Stimulated activated CD4-positive, alpha-beta T cell treated with anti-CD3 and anti-CD28 coated beads, Interleukin-2, amount 100 ng/mL, for 48 hours (primary cell): Measurements from ENCODE around the gene RPL19.

Experiments
- DNase-seq, 2 donors: peaks; one replicate each; pipeline ENCODE4 v3.0.0-alpha.2; 2020

The RPL19 gene

DNA sequence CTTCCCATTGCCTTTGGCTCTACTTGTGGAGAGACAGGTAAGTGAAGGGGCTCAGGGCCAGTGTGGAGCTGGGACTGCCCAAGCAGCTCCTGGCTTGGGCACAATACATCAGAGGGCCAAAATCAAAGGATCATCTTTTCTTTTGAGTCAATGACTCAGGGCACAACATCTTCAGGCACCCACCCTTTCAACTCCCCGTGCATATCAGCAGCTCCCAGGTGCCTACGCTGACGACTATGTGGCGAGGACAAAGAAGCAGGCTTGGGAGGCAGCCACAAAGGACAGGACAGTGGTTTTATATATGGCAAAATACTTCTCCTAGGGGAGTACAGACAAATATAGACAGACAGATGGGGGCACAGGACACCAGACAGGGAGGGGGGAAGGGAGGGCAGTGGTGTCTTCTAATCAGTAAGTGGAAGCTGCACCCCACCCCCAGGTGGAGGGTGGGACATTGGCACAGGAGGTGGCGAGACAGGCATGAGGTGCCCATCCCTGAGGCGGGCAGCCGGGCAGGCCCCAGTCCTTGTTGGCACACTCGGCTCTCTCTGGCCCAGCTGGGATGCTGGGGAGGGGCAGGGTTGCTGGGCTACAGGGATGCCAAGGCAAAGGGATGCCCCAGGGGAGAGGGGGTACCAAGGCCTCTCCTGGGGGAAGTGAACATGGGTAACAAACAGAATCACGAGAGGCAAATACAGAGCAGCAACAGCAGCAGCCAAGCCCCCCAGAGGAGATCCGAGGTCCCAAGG lies 26.4 kb upstream of the RPL19 start:
- no peak for DNase-seq

DNA sequence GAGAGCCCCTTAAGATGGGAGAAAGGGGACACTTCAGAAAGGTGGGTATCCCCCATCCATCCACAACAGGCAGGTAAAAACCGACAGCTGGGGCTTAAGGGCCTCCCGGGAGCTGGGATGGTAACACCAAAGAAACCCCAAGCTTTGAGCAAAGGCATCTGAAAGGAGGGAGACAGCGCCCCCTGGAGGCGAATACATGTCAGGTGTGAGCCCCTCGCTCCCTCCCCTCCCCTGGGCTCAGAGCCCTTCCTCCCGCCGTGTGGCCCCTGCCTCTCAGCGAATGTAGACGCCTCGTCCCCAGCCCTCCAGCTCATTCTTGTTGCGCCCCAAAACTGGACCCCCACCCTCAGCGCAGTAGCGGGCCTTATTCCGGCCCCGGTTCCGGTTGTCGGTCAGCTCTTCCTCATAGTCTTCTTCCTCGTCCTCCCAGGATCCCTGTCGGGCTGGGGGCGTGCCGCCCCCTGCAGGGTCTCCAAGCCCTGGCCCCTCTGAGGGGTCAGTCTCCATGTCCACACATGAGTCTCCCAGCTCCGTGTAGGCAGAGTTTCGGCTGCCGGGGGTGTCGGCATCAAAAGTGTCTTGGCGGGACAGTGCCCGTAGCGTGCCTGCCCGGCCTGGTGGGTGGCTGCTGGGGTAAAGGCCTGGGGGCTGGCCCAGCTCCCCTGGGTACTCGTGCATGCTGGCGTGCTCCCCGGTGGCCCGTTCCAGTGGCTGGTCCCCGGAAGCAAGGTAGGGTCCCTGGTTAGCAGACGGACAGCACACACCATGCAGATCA lies 25.0 kb upstream of the RPL19 start:
- DNase-seq = peak; percentile 69 to 75

DNA sequence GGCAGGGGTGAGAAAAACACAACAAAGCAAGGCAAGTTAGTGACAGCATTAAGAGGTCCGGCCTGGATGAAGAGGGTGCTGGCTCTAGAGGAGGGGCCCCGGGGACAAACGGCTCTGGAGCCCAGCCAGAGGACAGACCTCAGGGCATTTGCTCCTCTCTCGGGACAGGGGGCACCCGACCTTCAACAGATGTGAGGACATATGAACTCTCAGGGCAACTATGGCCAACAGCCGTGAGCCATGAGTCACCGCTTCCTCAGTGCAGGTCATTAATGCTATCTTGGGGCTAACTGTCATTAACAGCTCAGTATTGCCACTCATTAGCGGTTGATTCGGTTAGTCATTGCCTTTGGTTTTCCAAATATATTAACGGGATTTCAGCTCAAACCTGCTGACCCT lies 24.4 kb upstream of the RPL19 start:
- DNase-seq = no peak

DNA sequence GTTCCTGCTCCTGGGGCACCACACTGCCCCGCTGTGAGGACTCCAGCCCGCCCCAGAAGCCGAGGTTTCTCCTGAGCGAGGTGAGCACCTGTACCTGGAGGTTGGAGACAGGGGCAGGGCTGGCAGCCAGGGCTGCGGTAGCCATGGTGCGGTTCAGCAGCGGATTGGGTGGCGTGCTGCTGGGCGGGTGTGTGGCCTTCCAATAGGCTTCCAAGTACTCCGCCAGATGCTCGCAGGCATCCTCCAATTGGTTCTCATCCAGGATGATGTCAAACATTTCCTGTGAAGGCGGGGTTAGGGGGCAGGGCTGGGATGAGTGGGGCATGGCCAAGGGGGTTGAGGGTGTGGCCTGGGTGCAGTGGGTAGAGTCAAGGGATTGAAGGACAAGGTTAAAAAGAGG lies 22.8 kb upstream of the RPL19 start:
- DNase-seq = no peak

DNA sequence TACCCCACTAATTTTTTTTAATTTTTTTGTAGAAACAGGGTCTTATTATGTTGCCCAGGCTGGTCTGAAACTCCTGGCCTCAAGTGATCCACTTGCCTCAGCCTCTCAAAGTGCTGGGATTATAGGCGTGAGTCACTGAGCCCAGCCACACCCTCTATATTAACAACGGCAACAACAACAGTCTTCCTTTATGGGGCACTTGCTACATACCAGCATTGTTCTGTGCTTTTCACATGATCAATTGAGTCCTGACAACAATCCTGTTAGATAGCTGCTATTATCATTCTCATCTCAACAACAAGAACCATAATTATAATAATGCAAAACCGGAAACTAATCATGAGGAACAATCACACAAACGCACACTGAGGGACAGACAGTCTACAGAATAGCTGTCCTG lies 21.5 kb upstream of the RPL19 start:
- no peak for DNase-seq

DNA sequence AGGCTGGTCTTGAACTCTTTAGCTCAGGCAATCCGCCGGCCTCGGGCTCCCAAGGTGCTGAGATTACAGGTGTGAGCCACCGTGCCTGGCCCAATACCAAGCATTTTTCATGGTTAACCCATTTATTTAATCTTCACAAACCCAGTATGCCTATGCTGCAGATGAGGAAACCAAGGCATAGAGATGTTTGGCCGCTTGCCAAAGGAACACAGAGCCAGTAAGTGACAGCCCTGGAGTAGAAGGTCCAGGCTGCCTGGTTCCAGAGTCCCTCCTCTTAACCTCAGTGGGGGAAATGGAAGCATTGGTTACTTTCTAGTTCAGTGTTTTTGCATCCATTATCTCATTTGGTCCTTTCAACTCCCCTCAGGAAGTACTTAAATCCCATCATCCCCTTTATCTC lies 18.8 kb upstream of the RPL19 start:
- no peak for DNase-seq

DNA sequence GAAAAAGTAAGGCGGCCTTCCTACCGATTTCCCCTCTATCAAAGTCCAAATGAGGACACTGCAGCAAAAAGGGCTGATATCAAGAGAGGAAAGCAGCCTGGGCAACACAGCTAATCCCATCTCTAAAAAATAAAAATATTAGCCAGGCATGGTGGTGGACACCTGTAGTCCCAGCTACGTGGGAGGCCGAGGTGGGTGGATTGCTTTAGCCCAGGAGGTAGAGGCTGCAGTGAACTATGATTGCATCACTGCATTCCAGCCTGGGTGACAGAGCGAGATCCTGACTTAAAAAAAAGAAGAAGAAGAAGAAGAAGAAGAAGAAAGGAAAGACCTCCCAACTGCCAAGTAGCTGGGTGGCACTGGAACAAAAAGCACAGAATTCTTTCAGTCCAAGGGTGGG lies 17.0 kb upstream of the RPL19 start:
- no peak for DNase-seq

DNA sequence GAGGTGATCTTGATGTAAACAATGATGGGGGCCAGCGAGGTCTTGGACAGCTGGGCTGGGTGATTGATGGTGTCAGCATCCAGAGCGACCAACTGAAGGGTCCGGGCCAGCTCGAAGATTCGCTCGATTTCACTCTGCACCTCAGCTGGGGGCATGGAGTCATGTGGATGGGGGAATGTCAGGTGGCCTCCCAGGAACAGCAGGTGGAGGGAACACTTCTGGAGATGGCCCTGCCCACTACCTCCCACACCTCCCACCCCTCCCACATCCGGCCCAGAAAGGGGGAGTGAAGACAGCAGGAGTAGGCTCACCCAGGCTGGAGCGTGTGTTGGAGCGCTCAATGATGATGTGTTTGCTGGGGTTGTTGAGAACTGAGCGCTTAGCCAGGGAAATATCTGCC lies 16.4 kb upstream of the RPL19 start:
- DNase-seq = no peak

DNA sequence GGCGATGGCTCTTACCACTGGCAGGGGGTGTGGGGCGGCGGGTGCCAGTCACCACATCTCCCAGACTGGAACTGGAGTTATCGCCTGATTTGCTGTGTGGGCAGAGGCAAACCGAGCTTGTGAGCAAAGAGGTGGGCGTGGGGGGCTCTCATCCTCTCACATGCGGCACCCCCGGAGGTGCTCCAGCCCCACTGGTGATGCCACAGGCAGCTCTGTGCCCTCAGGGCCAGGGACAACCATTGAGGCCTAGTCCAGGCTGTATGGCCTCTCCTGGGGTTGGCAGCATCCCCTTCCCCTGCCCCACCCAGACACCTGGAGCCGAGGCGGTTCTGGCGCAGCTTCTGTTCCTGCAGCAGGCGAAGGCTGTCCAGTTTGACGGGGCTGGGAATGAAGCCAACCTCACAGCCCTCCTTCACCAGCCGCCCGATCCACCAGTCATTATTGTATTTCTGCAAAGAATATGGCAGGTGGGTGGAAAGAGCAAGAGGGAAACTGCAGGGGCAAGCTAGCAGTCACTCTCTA lies 13.5 kb upstream of the RPL19 start:
- no peak for DNase-seq

DNA sequence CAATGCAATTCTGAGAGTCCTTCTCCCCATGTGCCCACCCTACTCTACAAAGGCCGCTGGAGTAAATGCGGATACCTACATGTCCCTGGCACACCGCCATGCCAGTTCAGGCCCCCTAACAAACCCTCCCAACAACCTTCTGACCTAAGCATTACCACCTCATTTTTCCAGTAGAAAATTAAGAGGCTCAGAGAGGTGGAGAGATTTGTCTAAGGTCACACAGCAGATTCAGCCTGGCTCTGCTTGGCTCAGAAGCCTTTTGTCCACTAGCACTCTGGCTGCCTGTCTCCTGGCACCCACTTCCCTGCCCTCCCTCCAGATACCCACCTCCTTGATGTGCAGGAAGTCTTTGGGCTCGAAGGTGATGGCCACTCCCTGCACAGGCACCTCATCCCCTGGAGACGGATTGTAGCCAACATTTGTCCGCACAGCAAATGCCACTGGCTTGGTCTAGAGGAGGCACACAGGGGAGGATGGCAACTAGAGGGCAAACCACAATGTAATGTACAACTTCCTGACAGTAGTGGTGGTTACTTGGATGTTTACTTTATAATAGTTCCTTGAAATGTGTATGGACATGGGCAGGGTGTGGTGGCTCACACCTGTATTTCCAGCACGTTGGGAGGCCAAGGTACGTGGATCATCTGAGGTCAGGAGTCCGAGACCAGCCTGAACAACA lies 12.8 kb upstream of the RPL19 start:
- no peak for DNase-seq

DNA sequence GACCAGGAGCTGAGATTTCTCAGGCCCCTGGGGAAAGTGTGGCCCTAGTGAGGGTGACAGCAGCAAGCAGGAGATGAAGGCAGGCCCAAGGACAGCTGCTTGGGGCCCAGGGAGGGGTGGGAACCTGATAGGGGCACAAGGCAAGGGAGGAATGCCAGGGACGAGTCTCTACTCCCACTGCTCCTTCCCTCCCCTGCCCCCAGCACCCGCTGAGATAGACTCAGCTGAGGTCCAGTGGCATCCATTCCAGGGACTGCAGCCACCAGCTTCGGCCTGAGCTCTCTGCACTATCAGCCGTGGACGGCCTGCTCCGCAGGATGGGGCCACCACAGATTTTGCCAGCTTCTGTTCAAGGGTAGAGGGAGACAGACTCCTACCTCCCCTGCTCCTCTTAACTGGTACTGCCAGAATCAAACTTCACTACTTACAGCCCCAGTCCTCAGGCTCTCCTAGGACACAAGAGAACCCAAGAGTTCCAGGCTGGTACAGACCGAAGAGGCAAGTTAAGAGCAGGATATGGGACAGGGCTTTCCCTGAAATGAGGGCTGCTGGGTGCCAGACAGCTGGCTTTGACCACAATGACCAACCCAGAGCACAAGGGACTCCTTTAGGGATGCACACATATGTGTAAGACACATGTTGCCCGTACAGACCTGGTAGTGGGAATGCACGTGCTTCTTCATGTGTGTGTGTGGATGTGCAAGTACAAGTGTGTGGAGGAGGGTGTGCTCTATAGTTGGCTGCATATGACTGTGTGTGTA lies 8.2 kb upstream of the RPL19 start:
- DNase-seq = no peak

DNA sequence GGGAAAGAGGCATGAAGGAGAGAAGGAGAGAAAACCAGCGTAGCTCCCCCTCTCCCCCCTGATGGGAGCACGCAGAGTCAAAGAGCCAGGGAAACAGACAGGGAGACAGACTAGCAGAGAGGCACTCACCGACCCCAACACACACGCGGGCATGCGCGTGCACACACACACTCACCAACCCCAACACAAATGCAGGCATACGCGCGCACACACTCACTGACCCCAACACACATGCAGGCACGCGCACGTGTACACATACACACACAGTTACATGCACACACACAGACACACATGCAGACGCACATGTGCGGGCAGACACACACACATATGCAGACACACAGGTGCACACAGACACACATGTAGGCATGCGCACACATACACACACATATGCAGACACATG lies 7.2 kb upstream of the RPL19 start:
- no peak for DNase-seq

DNA sequence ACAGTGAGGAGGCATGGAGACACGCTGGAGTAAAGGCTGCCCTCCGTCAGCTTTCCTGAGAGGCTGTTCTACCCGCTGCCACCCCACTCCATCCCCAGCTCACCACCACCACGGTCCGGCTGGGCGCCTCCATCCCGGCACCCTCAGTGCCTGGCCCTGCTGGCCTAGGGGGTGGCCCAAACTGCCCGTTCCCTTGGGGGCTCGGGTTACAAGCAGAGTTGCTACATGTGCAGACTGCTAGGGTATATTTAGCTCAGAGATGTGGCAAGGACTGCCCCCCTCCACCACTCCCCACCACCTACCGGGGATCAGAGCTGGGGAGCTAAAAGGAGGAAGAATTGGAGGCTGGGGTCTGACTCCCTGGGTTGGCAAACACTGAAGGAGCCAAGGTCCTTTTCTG lies 6.7 kb upstream of the RPL19 start:
- DNase-seq = no peak

DNA sequence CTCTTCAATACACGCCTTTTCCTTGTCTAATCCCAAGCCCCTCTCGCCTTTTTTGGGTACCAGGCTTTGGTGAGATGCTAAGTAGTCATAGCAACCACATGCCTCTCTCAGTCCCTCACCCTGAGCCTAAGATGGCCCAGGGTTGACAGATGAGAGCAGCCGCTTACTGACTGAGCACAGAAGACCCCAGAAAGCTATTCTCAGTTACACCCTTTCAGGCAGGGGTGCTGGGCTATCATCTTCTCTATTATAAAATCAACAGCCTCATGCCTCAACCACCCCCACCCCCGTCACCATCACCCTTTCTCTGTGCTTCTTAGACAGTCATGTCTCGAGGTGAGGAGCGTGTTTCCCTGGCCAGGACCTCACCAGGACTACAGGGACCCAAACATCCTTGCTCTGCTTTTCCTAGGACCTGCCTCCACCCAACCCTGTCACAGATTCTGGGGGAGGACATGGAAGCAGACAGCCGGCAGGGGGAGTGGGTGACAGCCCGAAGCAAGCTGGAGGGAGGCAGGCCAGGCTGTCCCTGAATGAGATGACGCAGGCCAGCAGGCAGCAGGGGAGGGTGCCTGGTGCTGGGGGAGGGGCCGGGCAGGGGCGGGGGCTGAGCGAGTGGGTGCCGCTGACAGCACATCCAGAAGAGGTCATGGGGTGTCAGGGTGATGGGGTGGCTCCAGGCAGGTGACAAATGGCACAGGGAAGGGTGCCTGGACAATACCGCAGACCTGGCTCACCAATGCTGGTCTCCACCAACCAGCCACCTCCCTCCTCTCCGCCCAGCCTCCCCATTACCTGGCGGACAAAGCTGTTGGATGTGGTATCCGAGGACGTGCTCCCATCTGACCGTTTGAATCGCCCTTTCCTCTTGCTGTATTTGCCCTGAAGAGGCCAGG lies 5.7 kb upstream of the RPL19 start:
- DNase-seq = no peak

DNA sequence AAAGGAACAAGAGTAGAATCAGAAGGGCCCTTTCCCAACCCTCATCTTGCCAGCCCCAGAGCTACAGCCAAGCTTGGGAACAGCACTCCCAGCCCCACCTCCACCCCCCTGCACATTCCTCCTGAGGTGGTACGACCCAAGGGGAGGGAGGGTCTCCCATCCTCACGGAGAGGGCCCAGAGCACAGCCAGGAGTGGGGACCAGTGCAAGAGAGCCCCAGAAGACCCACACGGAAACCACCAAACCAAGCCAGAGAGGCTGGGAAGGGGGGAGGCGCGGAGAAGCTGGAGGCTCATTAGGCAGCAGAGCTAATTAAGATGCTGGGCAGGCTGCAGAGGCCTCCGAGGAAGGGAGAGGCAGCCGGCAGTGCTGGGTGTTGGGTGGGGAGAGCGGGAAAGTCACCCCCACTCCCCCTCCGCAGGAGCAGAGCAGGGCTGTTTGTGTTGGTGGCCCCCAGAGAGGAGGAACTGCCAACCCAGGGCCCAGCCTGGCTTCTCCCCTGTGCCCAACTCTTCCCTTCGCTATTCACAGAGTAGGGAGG lies 5.0 kb upstream of the RPL19 start:
- no peak for DNase-seq

DNA sequence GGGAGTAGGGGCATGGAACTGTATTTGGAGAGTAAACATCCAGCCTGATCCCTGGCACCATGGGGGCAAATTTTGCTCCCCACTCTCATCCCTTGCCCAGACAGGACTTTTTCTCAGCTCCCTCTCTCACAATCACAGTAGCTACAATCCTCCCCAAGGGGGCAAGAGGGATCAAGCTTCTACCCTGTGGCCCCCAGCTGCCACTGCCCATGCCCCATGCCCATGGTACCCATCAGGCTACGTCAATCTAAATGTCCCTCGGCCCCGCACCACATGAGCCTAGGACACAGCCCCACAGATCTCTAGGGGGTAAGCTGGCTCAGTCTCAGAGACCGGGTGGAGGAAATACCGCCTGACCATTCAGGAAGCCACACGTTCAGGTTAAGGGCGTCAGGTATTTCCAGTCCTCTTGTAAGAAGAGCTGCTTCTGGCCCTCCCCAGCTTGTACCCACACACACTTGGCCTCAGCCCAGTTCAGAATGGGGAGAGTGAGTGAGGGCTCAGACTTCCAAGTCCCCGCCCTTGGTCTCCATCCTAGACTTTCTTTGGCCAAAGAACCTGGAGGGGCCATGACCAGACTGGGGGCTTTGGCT lies 4.4 kb upstream of the RPL19 start:
- DNase-seq = no peak

DNA sequence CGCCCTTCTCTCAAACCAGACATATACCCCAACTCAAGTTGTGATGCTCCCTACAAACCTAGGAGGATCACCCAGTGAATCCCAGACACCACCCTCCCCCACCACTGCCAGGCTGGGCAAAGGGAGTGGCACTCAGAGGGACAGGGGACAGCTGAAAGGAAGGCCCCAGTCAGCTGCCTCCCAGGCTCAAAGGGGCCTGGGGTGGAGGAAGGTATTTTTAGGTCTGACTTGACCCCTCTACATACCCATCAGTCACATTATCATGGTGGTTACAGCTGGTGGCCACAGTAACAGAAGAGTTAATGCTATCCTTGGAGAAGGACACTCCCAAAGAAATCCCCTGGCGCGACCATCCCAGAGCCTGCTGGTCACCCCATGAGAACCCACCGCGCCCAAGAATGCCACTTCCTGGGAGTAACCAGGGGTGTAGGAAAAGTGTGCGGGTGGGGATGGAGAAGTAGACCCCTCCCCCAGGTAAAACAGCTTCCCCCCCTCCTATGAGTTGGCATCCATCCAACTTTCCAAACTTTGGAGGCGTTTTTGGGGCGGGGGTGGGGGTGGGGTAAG lies 3.8 kb upstream of the RPL19 start:
- no peak for DNase-seq

DNA sequence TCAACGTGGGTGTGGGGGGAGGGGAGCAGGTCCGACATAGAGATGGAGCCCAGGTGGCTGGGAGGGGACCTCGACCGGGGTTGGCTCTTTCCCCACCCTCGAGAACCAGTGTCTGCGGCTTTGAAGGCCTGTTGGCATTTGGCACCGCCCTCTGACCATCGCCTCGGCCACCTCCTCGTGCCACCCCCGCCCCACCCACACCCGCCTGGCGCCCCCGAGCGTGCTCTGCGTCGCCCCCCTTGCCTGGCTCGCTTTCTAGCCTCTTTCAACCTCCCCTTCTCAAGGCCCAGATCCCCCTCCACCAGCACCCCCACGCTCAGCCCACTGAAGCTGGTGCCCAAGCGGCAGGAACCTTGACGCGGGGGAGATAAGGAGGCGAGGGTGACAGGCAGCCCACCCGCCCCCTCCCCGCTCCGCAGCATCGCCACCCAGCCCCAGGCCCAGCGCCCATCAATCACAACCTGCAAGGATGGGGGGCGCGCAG lies 3.2 kb upstream of the RPL19 start:
- no peak for DNase-seq

DNA sequence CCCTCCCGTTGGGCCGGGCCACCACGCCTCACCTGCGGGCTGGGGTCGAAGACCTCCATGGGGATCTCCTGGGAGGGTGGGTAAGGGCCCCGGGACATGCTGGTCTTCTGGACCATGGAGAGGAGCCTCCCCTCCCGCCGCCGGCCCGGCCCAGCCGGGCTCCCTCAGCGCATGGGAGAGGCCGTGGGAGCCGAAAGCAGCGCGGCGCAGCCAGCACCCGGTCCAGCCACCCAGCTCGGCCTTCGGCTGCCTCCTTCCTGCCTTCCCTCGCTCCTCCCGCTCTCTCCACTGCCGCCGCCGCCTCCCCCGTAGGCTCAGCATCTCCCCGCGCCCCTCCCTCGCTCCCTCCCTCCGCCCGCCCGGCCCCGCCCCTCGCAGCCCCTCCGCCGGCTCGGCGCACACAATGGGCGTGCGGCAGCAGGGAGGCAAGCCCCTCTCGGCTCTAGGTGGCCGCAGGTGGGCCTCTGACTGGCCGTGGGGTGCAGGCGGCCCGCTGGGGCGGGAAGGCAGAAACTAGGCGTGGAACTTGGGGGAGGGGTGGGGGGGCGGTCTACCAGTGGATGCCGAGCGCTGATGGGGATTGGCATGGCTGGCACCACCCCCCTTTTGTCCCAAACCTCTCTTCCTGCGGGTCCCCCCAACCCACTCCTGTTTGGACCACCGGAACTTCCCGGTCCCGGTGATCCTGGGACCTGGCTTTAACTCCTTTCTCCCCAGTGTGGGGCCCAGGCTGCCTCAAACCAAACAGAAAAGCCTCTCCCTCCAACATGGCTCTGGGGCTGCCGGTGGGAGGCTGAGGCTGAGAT lies 2.5 kb upstream of the RPL19 start, which contains the start of gene CACNB1:
Gene CACNB1 (minus strand): TSS at position 290 of the 806 bp plus-strand sequence. CDS start 174 bp downstream, at position 116.
- DNase-seq = peak; percentile 59 to 63

DNA sequence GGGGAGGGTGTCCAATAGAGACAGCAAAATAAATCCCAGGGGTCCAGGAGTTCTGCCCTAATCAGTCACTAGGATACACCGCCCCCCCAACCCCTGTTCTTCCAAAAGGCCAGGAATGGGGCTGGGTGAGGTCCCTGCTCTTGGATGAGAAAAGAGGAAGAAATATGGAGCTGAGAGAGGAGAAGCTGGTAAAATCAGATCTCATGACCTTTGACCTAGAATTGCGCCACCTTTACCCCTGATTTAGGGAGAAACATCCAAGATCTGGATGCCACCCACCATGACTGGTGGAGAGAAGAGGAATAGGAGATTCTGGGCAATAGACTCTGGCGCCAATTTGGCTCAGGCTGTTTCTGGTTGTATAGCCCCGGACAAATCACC lies 1.9 kb upstream of the RPL19 start:
- no peak for DNase-seq
